HepG2 (cell line): ENCODE results near the gene EPS8L1. TPM values are rescaled to one million over a fixed set of nuclear protein-coding genes. Genes with fewer than 3 reads are reported as not detected.
A peak's percentile ranks its signal among the peaks of the same experiment; 100 is the strongest.

Experiments used
- CHD4 ChIP-seq: fragments of 200-600 bp; sonication (generic); IDR thresholded peaks from 2 replicates; pipeline ENCODE4 v1.7.0; 2017; ENCODE audit warnings: mild to moderate bottlenecking, low read length, borderline replicate concordance
- FOSL1 ChIP-seq: sonication (generic); formaldehyde crosslinking; IDR thresholded peaks from 2 replicates; pipeline ENCODE4 v1.9.0; 2021; ENCODE audit warnings: missing genetic modification reagents, borderline replicate concordance
- GABPB1 ChIP-seq: IDR thresholded peaks from 2 replicates; pipeline ENCODE4 v1.6.1; 2016; ENCODE audit warnings: mild to moderate bottlenecking, missing genetic modification reagents, moderate library complexity, missing compliant biosample characterization
- HNF1A ChIP-seq, 2 experiments: sonication (generic) in 1 of 2; formaldehyde crosslinking in 1 of 2; IDR thresholded peaks; 2 replicates each; pipeline versions ENCODE4 v1.4.0 to v1.6.1; 2016 to 2020; ENCODE audit warnings: borderline replicate concordance in 1 of 2, low read depth in 1 of 2, mild to moderate bottlenecking in 1 of 2, missing genetic modification reagents in 1 of 2
- HNF4G ChIP-seq, 2 experiments: sonication (generic) in 1 of 2; formaldehyde crosslinking in 1 of 2; IDR thresholded peaks; 2 replicates each; pipeline versions ENCODE4 v1.4.0 to v1.6.1; 2011 to 2020; ENCODE audit warnings: borderline replicate concordance in 2 of 2, low read depth in 2 of 2, mild to moderate bottlenecking in 2 of 2, low read length in 1 of 2, missing genetic modification reagents in 1 of 2, moderate library complexity in 1 of 2
- ISX ChIP-seq: sonication (generic); formaldehyde crosslinking; conservative IDR thresholded peaks from 2 replicates; pipeline ENCODE4 v1.5.0; 2020; ENCODE audit warnings: missing genetic modification reagents
- KLF15 ChIP-seq: sonication (generic); formaldehyde crosslinking; IDR thresholded peaks from 2 replicates; pipeline ENCODE4 v1.8.1; 2023; ENCODE audit warnings: borderline replicate concordance, mild to moderate bottlenecking, inconsistent platforms, missing genetic modification reagents, mixed read lengths
- MIER3 ChIP-seq: IDR thresholded peaks from 2 replicates; pipeline ENCODE4 v1.6.1; 2016; ENCODE audit warnings: missing compliant biosample characterization, borderline replicate concordance
- NFATC3 ChIP-seq: sonication (generic); formaldehyde crosslinking; IDR thresholded peaks from 2 replicates; pipeline ENCODE4 v1.5.1; 2020; ENCODE audit warnings: mild to moderate bottlenecking, missing genetic modification reagents
- NRL ChIP-seq: sonication (generic); formaldehyde crosslinking; IDR thresholded peaks from 2 replicates; pipeline ENCODE4 v1.5.0; 2020; ENCODE audit warnings: missing genetic modification reagents, mild to moderate bottlenecking, moderate library complexity, borderline replicate concordance
- SAP130 ChIP-seq: IDR thresholded peaks from 2 replicates; pipeline ENCODE4 v1.6.1; 2016; ENCODE audit warnings: low read depth
- SMAD1 ChIP-seq: sonication (generic); formaldehyde crosslinking; IDR thresholded peaks from 2 replicates; pipeline ENCODE4 v1.4.0; 2020; ENCODE audit warnings: missing genetic modification reagents, low read depth, mild to moderate bottlenecking, borderline replicate concordance
- TCF7L2 ChIP-seq: IDR thresholded peaks from 2 replicates; pipeline ENCODE4 v1.6.1; 2011; ENCODE audit warnings: mild to moderate bottlenecking, low read depth, low read length, moderate library complexity
- ZBTB25 ChIP-seq: IDR thresholded peaks from 2 replicates; pipeline ENCODE4 v1.6.1; 2018; ENCODE audit warnings: missing genetic modification reagents
- ZBTB4 ChIP-seq: sonication (generic); formaldehyde crosslinking; IDR thresholded peaks from 2 replicates; pipeline ENCODE4 v1.4.0; 2020; ENCODE audit warnings: missing genetic modification reagents, mild to moderate bottlenecking, borderline replicate concordance
- ZFP91 ChIP-seq: sonication (generic); formaldehyde crosslinking; IDR thresholded peaks from 2 replicates; pipeline ENCODE4 v1.9.0; 2022; ENCODE audit warnings: missing genetic modification reagents, mild to moderate bottlenecking, borderline replicate concordance
- polyA plus RNA-seq, 8 experiments: library from polyadenylated mRNA; depleted of rRNA in 3 of 8; stranded (reverse) in 7 of 8; unstranded in 1 of 8; fragments of >200 nt; fragmentation: Illumina TruSeq in 4 of 8; extraction: Trizol in 4 of 8; gene quantifications; 2 replicates each; pipeline versions ENCODE4 v1.2.1 to v1.2.3, GENCODE V29; 2011 to 2016; ENCODE audit warnings: low read depth in 4 of 8, missing spikeins in 1 of 8, mixed read lengths in 1 of 8; ENCODE audit not compliant: insufficient read depth in 1 of 8
- total RNA-seq, 5 experiments: library from RNA; depleted of rRNA; stranded (reverse); fragments of >200 nt; fragmentation: Illumina TruSeq; extraction: Trizol; gene quantifications; 2 replicates each; pipeline ENCODE4 v1.2.3, GENCODE V29; 2016; ENCODE audit warnings: low read depth in 1 of 5

The EPS8L1 gene
- total and polyA plus RNA-seq, 2 of the 13 experiments (the other 11 are each of a cell fraction or from before 2014, with no cell fraction given), result 3.0 to 6.3 TPM

- TF ChIP-seq ZBTB4 (0 out of 2 replicates have a peak, but pooled peaks have one; percentile 14), TCF7L2 (no peak), HNF1A (IDR thresholded peaks at IDR 0.05; ENCODE audit: low read depth) (no peak), HNF1A (CRISPR knock-in tag; IDR thresholded peaks at IDR 0.05; ENCODE audit: borderline replicate concordance) (peak; percentile 29; the same call in 1 of the 2 replicates), MIER3 (CRISPR knock-in tag) (no peak), NRL (0 out of 2 replicates have a peak, but pooled peaks have one; percentile 11), KLF15 (no peak), SMAD1 (no peak), CHD4 (no peak), GABPB1 (CRISPR knock-in tag) (peak; percentile 37), SAP130 (peak; percentile 47; the same call in 1 of the 2 replicates), NFATC3 (CRISPR knock-in tag) (no peak), FOSL1 (CRISPR knock-in tag) (no peak), ISX (CRISPR knock-in tag) (no peak), HNF4G (IDR thresholded peaks at IDR 0.05; ENCODE audit: borderline replicate concordance, low read depth, low read length) (0 out of 2 replicates have a peak, but pooled peaks have one; percentile 3), HNF4G (CRISPR knock-in tag; IDR thresholded peaks at IDR 0.05; ENCODE audit: borderline replicate concordance, low read depth) (0 out of 2 replicates have a peak, but pooled peaks have one; percentile 8), ZFP91 (CRISPR knock-in tag) (0 out of 2 replicates have a peak, but pooled peaks have one; percentile 39), ZBTB25 (CRISPR knock-in tag) (no peak)
Measured at GRCh38 chr19:55116232-55116858, 40.7 kb downstream of the EPS8L1 start (continued).
